PFSK-1 (cell line): ENCODE data around the gene EGFL6.

ENCODE experiments used
- FOXP2 ChIP-seq: optimal IDR thresholded peaks from 2 replicates; pipeline ENCODE3; 2011; ENCODE audit warnings: borderline replicate concordance, control low read depth, inconsistent platforms; ENCODE audit not compliant: insufficient read depth; ENCODE audit errors: extremely low read length, extremely low read depth
- POLR2AphosphoS5 ChIP-seq: IDR thresholded peaks from 2 replicates; pipeline ENCODE4 v1.6.1; 2012; ENCODE audit warnings: low read depth, mild to moderate bottlenecking, control low read depth, low read length, moderate library complexity
- REST ChIP-seq, 2 experiments: IDR thresholded peaks; 2 replicates each; pipeline versions ENCODE4 v1.6.1 to v1.8.0; 2011 to 2012; ENCODE audit warnings: low read depth in 2 of 2, low read length in 2 of 2, control low read depth in 1 of 2, inconsistent platforms in 1 of 2, mild to moderate bottlenecking in 1 of 2, moderate library complexity in 1 of 2; ENCODE audit not compliant: insufficient read depth in 1 of 2
- SIN3A ChIP-seq: IDR thresholded peaks from 2 replicates; pipeline ENCODE4 v1.6.1; 2012; ENCODE audit warnings: mild to moderate bottlenecking, low read length, moderate library complexity, borderline replicate concordance; ENCODE audit not compliant: insufficient read depth
- TAF1 ChIP-seq: IDR thresholded peaks from 2 replicates; pipeline ENCODE4 v1.6.1; 2012; ENCODE audit warnings: low read length, control low read depth, borderline replicate concordance; ENCODE audit not compliant: insufficient read depth

Gene EGFL6

GRCh38 chrX:13666836-13667235 is 97.4 kb downstream of the EGFL6 start:
- TF ChIP-seq FOXP2: no peak
- TF ChIP-seq REST (IDR thresholded peaks at IDR 0.05; ENCODE audit: insufficient read depth in 1 of 2, low read depth in 2 of 2, low read length in 2 of 2): no peak
- TF ChIP-seq TAF1: no peak
- no peak for TF ChIP-seq SIN3A
- no peak for TF ChIP-seq POLR2AphosphoS5

GRCh38 chrX:13667919-13668318 is 98.5 kb downstream of the EGFL6 start:
- TF ChIP-seq TAF1 (no peak), FOXP2 (no peak), SIN3A (no peak), POLR2AphosphoS5 (no peak), REST (IDR thresholded peaks at IDR 0.05; ENCODE audit: insufficient read depth in 1 of 2, low read depth in 2 of 2, low read length in 2 of 2) (no peak)

GRCh38 chrX:13669246-13669737 is 99.9 kb downstream of the EGFL6 start:
- TF ChIP-seq SIN3A (no peak), TAF1 (no peak), FOXP2 (no peak), REST (IDR thresholded peaks at IDR 0.05; ENCODE audit: insufficient read depth in 1 of 2, low read depth in 2 of 2, low read length in 2 of 2) (no peak)

GRCh38 chrX:13670197-13670596 is 100.8 kb downstream of the EGFL6 start:
- TF ChIP-seq POLR2AphosphoS5 (no peak), SIN3A (no peak), REST (IDR thresholded peaks at IDR 0.05; ENCODE audit: insufficient read depth in 1 of 2, low read depth in 2 of 2, low read length in 2 of 2) (no peak), FOXP2 (no peak), TAF1 (no peak)

GRCh38 chrX:13673016-13673415 is 103.6 kb downstream of the EGFL6 start:
- TF ChIP-seq TAF1 (no peak), POLR2AphosphoS5 (no peak), REST (IDR thresholded peaks at IDR 0.05; ENCODE audit: insufficient read depth in 1 of 2, low read depth in 2 of 2, low read length in 2 of 2) (no peak), FOXP2 (no peak), SIN3A (no peak)
